Spleen (tissue), 11 donors: ENCODE measurements around the gene LTBP1. TPM values are rescaled to one million over a fixed set of nuclear protein-coding genes. Genes with fewer than 3 reads are reported as not detected.

Experiments used
- DNase-seq: peaks from one replicate; pipeline ENCODE4 v3.0.0-alpha.2; 2020
- H3K27ac ChIP-seq, 8 donors: fragments of 200-600 bp; sonication (generic) in 7 of 8; 1 replicate in 4 of 8; 2 replicates in 4 of 8; pipeline versions ENCODE4 v1.5.0 to v1.8.0; 2016 to 2021; ENCODE audit warnings: inconsistent platforms in 4 of 8, mild to moderate bottlenecking in 4 of 8, moderate library complexity in 1 of 8
- H3K27me3 ChIP-seq, 7 donors: fragments of 200-600 bp; sonication (generic) in 6 of 7; replicated peaks in 1 of 7; 1 replicate in 4 of 7; 2 replicates in 3 of 7; pipeline versions ENCODE4 v1.5.0 to v1.8.0; 2016 to 2021; ENCODE audit warnings: inconsistent platforms in 3 of 7, mild to moderate bottlenecking in 1 of 7
- H3K36me3 ChIP-seq, 6 donors: fragments of 200-600 bp; sonication (generic) in 5 of 6; 1 replicate in 4 of 6; 2 replicates in 2 of 6; pipeline versions ENCODE4 v1.5.0 to v1.8.0; 2016 to 2021; ENCODE audit warnings: inconsistent platforms in 2 of 6
- H3K4me1 ChIP-seq, 6 donors: fragments of 200-600 bp; sonication (generic) in 5 of 6; 1 replicate in 3 of 6; 2 replicates in 3 of 6; pipeline versions ENCODE4 v1.5.0 to v1.8.0; 2016 to 2021; ENCODE audit warnings: inconsistent platforms in 3 of 6
- H3K4me3 ChIP-seq, 8 donors: fragments of 200-600 bp; sonication (generic) in 7 of 8; 1 replicate in 4 of 8; 2 replicates in 4 of 8; pipeline versions ENCODE4 v1.5.0 to v1.8.0; 2016 to 2021; ENCODE audit warnings: inconsistent platforms in 4 of 8, mild to moderate bottlenecking in 4 of 8, moderate library complexity in 2 of 8
- H3K9me3 ChIP-seq, 8 donors: fragments of 200-600 bp; sonication (generic) in 7 of 8; 1 replicate in 4 of 8; 2 replicates in 4 of 8; pipeline versions ENCODE4 v1.5.0 to v1.8.0; 2016 to 2021; ENCODE audit warnings: inconsistent platforms in 4 of 8
- POLR2A ChIP-seq, 3 donors: fragments of 450-650 bp; IDR thresholded peaks; one replicate each; pipeline ENCODE4 v1.5.1; 2017; ENCODE audit warnings: antibody characterized with exemption in 3 of 3, mild to moderate bottlenecking in 1 of 3
- POLR2AphosphoS5 ChIP-seq, 3 donors: sonication (generic); formaldehyde crosslinking; IDR thresholded peaks; one replicate each; pipeline ENCODE4 v1.5.1; 2017; ENCODE audit warnings: antibody characterized with exemption in 3 of 3
- WGBS, 5 donors: extraction: QIAGEN DNeasy Blood & Tissue Kit in 3 of 5; methylation state at CpG; one replicate each; pipeline versions ENCODE4 v1.1.5 to v1.1.7; 2013 to 2018; 5-methylcytosine and 5-hydroxymethylcytosine counted together
- intact Hi-C: fragments of 100-400 bp; cut with DNase I; formaldehyde crosslinking; loops from one replicate; pipeline ENCODE4 v1.15.0; 2023; ENCODE audit warnings: low total_unique reads
- polyA plus RNA-seq, 3 donors: library from polyadenylated mRNA; stranded (reverse); fragments of 200-250 nt; gene quantifications; one replicate each; pipeline ENCODE4 v1.2.1, GENCODE V29; 2013
- total RNA-seq, 7 donors: library from RNA; depleted of rRNA in 3 of 7; stranded (reverse); fragments of >200 nt in 3 of 7; fragmentation: NEBNext Ultra II Directional in 4 of 7; extraction: Animal tissue kit (Norgen Biotek cat#: 25700) in 4 of 7; gene quantifications; one replicate each; pipeline versions ENCODE4 v1.1.0 to v1.2.1, GENCODE V29; 2016 to 2021
- TF ChIP-seq, protein P1 (sequence below), 11 experiments: fragments of 200-600 bp in 7 of 11; fragments of 450-650 bp in 4 of 11; sonication (generic) in 4 of 11; IDR thresholded peaks in 8 of 11; conservative IDR thresholded peaks in 3 of 11; 1 replicate in 7 of 11; 2 replicates in 4 of 11; pipeline versions ENCODE4 v1.4.0 to v1.8.0; 2016 to 2021; ENCODE audit warnings: antibody characterized with exemption in 11 of 11, inconsistent platforms in 4 of 11, mild to moderate bottlenecking in 1 of 11
- donor health status: healthy with polysubstance abuse.
- donor health status: DM: no; HTN: no; CAD: no; lungs with moderate emphysema.
- donor health status: DM: no; HTN: no; CAD: no.
- donor health status: Bipolar disorder and iron deficiency.
- donor health status: healthy.
- donor health status: DM: no; HTN: no; CAD: no.
- donor health status: DM: yes; HTN: yes; CAD: no.

The LTBP1 gene
- total and polyA plus RNA-seq, 10 donors, result 6.8 to 28.0 (median 13.3) TPM

DNA sequence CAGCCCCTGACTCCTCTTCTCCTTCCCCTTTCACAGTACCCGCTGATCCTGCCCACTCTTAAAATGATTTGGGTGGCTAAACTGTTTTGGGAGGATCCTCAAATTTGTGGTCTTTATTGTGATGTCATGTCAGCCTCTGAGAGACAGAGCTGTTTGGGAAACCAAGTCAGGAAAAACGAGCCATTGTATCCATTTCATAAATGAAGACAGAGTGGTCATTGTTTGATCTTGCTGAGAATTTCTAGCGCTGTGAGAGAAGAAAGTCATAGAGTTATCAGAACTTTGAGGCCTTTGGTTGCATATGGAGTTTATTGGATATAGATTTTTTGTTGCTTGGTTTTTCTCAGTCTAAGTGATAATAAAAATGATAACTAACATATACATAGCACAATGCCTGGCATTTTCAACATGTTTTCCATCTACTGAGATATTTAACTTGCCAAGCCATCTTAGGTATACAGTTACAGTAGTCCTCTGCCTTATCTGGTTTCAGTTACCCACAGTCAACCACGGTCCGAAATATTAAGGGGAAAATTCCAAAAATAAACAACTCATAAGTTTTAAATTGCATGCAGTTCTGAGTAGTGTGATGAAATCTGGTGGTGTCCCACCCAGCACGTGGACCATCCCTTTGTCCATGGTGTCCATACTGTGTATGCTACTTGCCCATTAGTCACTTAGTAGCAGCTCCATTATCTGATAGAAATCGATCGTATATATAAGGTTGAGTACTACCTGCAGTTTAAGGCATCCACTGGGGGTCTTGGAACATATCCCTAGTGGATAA is 424.7 kb downstream of the LTBP1 start:
- Histone ChIP-seq H3K27ac (no peak overlapping the region), H3K4me1 (peaks cover 0 to 5% (median 0%) of the 10 kb centered on the region in 6 donors), H3K27me3 (peaks cover 0 to 4% (median 0%) of the 10 kb centered on the region in 7 donors), H3K36me3 (no peaks in the 10 kb centered on the region), H3K4me3 (no peak overlapping the region), H3K9me3 (no peaks in the 10 kb centered on the region)
- intact Hi-C loops, result loop anchor here (5.0 kb wide), 1 partner anchor 594 kb away; no protein-coding TSS in a partner anchor
- DNase-seq, result no peak
- TF ChIP-seq POLR2AphosphoS5 (IDR thresholded peaks at IDR 0.05) (no peak), POLR2A (IDR thresholded peaks at IDR 0.05) (no peak)
- TF ChIP-seq, protein P1, sequence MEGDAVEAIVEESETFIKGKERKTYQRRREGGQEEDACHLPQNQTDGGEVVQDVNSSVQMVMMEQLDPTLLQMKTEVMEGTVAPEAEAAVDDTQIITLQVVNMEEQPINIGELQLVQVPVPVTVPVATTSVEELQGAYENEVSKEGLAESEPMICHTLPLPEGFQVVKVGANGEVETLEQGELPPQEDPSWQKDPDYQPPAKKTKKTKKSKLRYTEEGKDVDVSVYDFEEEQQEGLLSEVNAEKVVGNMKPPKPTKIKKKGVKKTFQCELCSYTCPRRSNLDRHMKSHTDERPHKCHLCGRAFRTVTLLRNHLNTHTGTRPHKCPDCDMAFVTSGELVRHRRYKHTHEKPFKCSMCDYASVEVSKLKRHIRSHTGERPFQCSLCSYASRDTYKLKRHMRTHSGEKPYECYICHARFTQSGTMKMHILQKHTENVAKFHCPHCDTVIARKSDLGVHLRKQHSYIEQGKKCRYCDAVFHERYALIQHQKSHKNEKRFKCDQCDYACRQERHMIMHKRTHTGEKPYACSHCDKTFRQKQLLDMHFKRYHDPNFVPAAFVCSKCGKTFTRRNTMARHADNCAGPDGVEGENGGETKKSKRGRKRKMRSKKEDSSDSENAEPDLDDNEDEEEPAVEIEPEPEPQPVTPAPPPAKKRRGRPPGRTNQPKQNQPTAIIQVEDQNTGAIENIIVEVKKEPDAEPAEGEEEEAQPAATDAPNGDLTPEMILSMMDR (IDR thresholded peaks at IDR 0.05 in 8 of 11, conservative IDR thresholded peaks at IDR 0.05 in 3 of 11), result no peak
- whole genome bisulfite sequencing, 5 donors, result 82 to 90% (median 86%) methylated on average over 8 of the region's 8 CpGs

DNA sequence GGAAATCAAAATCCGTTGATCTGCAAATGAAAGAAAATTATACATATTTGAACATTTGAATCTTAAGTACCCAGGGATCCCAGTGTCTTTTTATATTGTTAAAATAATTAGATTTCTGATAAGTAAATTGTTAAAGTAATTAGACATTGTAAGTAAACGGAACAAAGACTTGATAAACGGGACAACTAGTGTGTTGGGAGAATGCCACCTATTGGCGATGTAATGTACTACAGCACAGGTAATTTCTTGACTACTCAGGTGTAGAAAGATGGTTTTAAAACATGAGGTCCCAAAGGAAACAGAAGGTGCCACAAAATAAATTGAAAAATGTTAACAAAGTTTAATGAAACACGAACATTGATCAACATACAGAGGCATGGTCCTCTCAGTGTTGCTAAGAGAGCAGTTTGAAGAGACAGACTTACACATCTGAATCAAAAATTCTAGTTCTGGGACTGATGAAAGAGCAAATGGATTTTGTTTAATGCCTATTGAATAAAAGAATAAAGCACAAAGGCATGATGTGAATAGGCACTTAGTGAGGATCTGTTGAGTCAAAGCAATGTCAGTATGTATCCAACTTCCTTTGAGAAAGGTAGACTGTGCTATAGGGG is 426.3 kb downstream of the LTBP1 start:
- WGBS, 5 donors, result 22 to 37% (median 23%) methylated on average over 5 of the region's 5 CpGs

DNA sequence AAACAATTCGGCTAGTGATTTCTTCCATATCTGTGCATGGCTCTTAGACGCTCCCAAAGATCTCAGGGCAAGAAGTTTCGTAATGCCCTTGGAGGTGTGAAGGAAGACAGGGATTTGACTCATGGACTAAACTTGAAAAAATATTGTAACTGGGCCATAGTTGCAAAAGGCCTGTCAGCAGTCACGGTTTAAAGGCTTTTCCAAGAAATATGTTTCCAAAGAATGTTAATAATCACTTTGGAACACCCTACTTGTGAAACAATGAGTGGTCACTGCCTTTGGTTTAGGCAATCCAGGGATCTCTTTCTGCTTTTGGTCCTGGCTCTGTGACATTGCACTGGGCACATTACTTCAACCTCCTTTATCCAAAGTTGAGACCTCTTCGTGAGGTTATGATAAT is 427.2 kb downstream of the LTBP1 start:
- peaks cover 0 to 5% (median 0%) of the 10 kb centered on the region in 6 donors for H3K4me1 ChIP-seq
- no peaks in the 10 kb centered on the region for H3K36me3 ChIP-seq
- H3K4me3 ChIP-seq, result no peak overlapping the region
- no peak for DNase-seq
- no peak for TF ChIP-seq POLR2A (IDR thresholded peaks at IDR 0.05)
- no peak for TF ChIP-seq POLR2AphosphoS5 (IDR thresholded peaks at IDR 0.05)
- TF ChIP-seq, protein P1 (IDR thresholded peaks at IDR 0.05 in 8 of 11, conservative IDR thresholded peaks at IDR 0.05 in 3 of 11), result no peak
- no peak overlapping the region for H3K27ac ChIP-seq
- 80 to 90% (median 85%) methylated on average over 5 of the region's 5 CpGs for WGBS, 5 donors
- H3K27me3 ChIP-seq, result peaks cover 0 to 4% (median 0%) of the 10 kb centered on the region in 7 donors
- intact Hi-C loops, result loop anchor here (5.0 kb wide), 1 partner anchor 597 kb away; no protein-coding TSS in a partner anchor
- no peaks in the 10 kb centered on the region for H3K9me3 ChIP-seq

More for the DNA sequence above, 426.3 kb downstream of the LTBP1 start:
- DNase-seq, result no peak
- no peak for TF ChIP-seq POLR2AphosphoS5 (IDR thresholded peaks at IDR 0.05)
- TF ChIP-seq, protein P1 (IDR thresholded peaks at IDR 0.05 in 8 of 11, conservative IDR thresholded peaks at IDR 0.05 in 3 of 11), result peak; percentile 33 to 83 (median 74)
- no peak for TF ChIP-seq POLR2A (IDR thresholded peaks at IDR 0.05)
- Histone ChIP-seq H3K9me3 (no peaks in the 10 kb centered on the region), H3K27ac (no peak overlapping the region), H3K36me3 (no peaks in the 10 kb centered on the region), H3K4me1 (peaks cover 0 to 5% (median 0%) of the 10 kb centered on the region in 6 donors), H3K4me3 (no peak overlapping the region), H3K27me3 (peaks cover 0 to 4% (median 0%) of the 10 kb centered on the region in 7 donors)
- intact Hi-C loops, result loop anchor here (5.0 kb wide), 1 partner anchor 596 kb away; no protein-coding TSS in a partner anchor

DNA sequence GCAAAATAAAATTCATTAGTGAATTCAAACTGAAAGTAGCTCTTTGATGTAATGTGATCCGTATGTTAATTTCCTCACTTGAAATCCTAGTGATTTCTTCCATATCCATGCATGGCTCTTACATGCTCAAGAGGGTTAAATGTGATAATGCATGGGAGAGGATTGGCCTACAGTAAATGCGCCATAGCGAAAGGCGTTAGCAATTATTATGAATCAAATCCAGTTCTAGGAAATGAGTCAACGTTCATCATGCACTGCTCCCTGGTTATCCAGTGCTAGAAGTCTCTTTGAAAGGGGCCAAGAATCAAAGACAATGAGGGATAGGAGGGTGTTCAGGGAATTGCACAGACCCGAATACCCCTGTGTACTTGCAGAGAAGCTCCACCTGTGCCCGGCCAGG is 428.3 kb downstream of the LTBP1 start:
- H3K27ac ChIP-seq, result no peak overlapping the region
- peaks cover 0 to 5% (median 0%) of the 10 kb centered on the region in 6 donors for H3K4me1 ChIP-seq
- H3K4me3 ChIP-seq, result no peak overlapping the region
- intact Hi-C loops, result no loop called here
- DNase-seq, result no peak
- H3K9me3 ChIP-seq, result no peaks in the 10 kb centered on the region
- peaks cover 0 to 4% (median 0%) of the 10 kb centered on the region in 7 donors for H3K27me3 ChIP-seq
- 82 to 92% (median 86%) methylated on average over 7 of the region's 7 CpGs for WGBS, 5 donors
- TF ChIP-seq POLR2AphosphoS5 (IDR thresholded peaks at IDR 0.05) (no peak), POLR2A (IDR thresholded peaks at IDR 0.05) (no peak)
- TF ChIP-seq, protein P1 (IDR thresholded peaks at IDR 0.05 in 8 of 11, conservative IDR thresholded peaks at IDR 0.05 in 3 of 11), result no peak
- no peaks in the 10 kb centered on the region for H3K36me3 ChIP-seq
